MV-4-11 (cell line): ENCODE results near the gene LINS1.
"Not testable (repeated sequence)": the region's sequence is repeated elsewhere in the genome, so short reads cannot be mapped to it uniquely, and the experiment has no call there.

Experiments used
- DNase-seq: peaks from one replicate; lab custom pipeline; 2025; lab: John Stamatoyannopoulos, UW

Gene LINS1

GRCh38 chr15:100601163-100601562 lies 821 bp downstream of the LINS1 start:
- DNase-seq, result peak; percentile 18

- DNase-seq, result no peak
Measured at GRCh38 chr15:100598655-100599054, 3.3 kb downstream of the LINS1 start.

GRCh38 chr15:100597862-100598261 lies 4.1 kb downstream of the LINS1 start:
- DNase-seq, result no peak

- DNase-seq, result peak; percentile 74
Measured at GRCh38 chr15:100596792-100597191, 5.2 kb downstream of the LINS1 start.

- no peak for DNase-seq
Measured at GRCh38 chr15:100595964-100596363, 6.0 kb downstream of the LINS1 start.

GRCh38 chr15:100593431-100593830 lies 8.6 kb downstream of the LINS1 start:
- no peak for DNase-seq

GRCh38 chr15:100592898-100593297 lies 9.1 kb downstream of the LINS1 start:
- DNase-seq, result no peak

GRCh38 chr15:100591835-100592234 lies 10.1 kb downstream of the LINS1 start:
- no peak for DNase-seq

- not testable (repeated sequence) for DNase-seq
Measured at GRCh38 chr15:100591163-100591562, 10.8 kb downstream of the LINS1 start.

- DNase-seq, result peak; percentile 2
Measured at GRCh38 chr15:100588638-100589242, 13.2 kb downstream of the LINS1 start.

- DNase-seq, result no peak
Measured at GRCh38 chr15:100580414-100580813, 21.6 kb downstream of the LINS1 start.

- no peak for DNase-seq
Measured at GRCh38 chr15:100573526-100573925, 28.5 kb downstream of the LINS1 start.

GRCh38 chr15:100572362-100572983 lies 29.5 kb downstream of the LINS1 start:
- peak; percentile 10 for DNase-seq

- DNase-seq, result no peak
Measured at GRCh38 chr15:100571592-100572167, 30.3 kb downstream of the LINS1 start.

GRCh38 chr15:100570735-100571313 lies 31.2 kb downstream of the LINS1 start:
- DNase-seq, result no peak

- no peak for DNase-seq
Measured at GRCh38 chr15:100570275-100570674, 31.7 kb downstream of the LINS1 start.

- DNase-seq, result no peak
Measured at GRCh38 chr15:100569391-100569790, 32.6 kb downstream of the LINS1 start.

GRCh38 chr15:100566850-100567628 lies 34.9 kb downstream of the LINS1 start:
- no peak for DNase-seq

GRCh38 chr15:100565591-100565990 lies 36.4 kb downstream of the LINS1 start:
- peak; percentile 74 for DNase-seq

- DNase-seq, result peak; percentile 58
Measured at GRCh38 chr15:100560323-100560722, 41.7 kb downstream of the LINS1 start.

- peak; percentile 91 for DNase-seq
Measured at GRCh38 chr15:100559330-100559729, 42.7 kb downstream of the LINS1 start.

GRCh38 chr15:100558771-100559254 lies 43.2 kb downstream of the LINS1 start:
- no peak for DNase-seq
